ENCODE data around the gene SYP.

SYP gene

DNA sequence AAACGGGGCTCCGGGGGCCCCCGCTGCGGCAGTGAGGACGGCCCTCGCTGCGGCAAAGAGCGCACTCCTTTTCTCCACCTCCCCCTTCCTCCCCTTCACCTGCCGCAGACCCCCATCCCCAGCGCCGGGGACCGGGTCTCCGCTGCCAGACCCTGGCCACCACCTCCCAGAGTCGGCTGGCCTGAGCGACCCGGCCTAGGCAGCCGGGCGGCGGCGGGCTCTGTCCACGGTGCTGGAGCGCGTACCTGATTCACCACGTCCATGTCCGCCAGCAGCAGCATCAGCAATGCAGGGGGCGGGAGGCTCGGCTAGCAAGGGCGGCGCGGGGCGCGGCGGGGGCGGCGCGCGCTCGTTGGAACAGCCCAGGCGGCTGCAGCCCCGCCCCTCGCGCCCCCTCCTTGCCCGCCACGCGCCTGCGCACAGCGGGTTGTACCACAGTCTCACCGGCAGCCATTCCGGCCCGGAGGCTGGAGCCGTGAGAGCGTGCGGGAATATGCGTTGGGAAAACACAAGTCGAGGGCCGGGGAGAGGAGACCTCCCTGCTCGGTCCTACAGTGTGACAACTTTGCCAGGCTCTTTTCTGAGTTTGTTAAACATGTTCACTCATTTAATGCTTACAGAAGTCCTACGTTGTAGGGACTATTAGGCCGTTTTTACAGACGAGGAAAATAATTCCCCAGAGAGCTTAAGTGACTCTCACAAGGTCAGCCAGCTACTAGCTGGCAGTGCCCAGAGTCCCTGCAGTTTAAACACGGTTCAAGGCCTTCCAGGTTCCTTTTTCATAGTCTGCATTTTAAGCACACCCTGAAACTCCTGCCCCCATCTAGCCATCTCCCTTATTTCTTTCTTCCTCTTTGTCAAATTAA, at the start of gene SYP:
SYP (minus strand) TSS at position 288 of the 866 bp plus-strand sequence; CDS start at position 281, 7 bp downstream.
- DNase-seq, result peak; percentile 81

DNA sequence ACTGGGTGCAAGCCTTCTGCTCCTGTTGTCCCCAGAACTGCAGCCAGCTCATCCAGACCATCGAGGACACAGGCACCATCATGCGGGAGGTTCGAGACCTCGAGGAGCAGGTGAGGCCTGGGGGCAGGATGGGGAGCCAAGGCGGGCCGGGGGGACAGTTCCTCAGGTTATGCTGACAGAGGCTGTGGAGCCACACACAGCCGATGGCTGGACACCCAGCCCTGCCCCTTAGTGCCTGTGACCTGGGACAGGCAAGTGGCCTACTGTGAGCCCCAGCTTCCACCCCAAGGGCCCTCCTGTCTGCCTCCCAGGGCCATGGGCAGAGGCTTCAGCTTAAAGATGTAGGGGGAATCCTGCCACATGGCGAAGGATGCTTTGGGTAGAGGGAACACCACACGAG, 49.6 kb upstream of the SYP start:
- DNase-seq, result no peak

DNA sequence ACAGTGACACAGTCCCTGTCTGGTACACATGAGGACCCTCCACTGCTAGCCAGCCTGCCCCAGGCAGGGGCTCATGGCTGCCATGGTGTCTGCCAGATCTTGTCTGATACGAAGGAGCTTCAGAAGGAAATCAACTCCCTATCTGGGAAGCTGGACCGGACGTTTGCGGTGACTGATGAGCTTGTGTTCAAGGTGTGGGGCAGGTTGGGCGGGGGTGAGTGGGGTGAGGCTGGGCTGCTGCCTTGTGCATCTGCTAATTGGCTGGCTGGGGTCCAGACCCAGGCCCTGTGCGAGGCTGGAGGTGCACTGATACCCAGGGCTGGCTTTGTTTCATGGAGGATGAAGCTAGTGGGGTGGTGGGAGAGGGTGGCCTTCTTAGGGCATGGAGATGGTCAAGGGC, 49.1 kb upstream of the SYP start:
- DNase-seq, result no peak

DNA sequence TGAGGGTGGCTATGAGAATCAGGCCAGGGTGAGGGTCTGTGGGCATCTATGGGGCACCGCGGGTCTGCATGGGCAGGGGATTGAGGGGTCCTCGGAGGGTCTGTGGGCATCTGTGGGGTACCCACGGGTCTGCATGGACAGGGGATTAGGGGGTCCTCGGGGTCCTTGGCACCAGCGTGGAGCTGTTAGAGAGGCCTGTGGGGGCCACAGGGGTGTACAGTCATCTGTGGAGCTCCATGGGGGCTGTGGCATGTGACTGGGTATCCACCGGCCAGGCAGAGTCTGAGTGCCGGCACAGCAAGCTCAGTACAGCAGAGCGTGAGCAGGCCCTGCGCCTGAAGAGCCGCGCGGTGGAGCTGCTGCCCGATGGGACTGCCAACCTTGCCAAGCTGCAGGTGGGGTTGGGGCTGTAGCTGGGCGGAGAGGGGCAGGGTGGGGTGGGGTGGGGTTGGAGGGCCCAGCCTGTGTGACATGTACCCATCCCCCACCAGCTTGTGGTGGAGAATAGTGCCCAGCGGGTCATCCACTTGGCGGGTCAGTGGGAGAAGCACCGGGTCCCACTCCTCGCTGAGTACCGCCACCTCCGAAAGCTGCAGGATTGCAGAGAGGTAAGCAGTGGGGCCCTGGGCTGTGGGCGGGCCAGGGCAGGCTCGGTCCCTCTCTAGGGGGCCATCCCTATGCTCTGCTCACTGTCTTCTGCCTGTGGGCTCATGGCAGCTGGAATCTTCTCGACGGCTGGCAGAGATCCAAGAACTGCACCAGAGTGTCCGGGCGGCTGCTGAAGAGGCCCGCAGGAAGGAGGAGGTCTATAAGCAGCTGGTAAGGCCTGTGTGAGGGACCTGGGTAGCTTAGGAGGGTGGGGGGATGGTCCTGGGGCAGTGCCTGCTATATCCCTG, 48.2 kb upstream of the SYP start:
- no peak for DNase-seq

DNA sequence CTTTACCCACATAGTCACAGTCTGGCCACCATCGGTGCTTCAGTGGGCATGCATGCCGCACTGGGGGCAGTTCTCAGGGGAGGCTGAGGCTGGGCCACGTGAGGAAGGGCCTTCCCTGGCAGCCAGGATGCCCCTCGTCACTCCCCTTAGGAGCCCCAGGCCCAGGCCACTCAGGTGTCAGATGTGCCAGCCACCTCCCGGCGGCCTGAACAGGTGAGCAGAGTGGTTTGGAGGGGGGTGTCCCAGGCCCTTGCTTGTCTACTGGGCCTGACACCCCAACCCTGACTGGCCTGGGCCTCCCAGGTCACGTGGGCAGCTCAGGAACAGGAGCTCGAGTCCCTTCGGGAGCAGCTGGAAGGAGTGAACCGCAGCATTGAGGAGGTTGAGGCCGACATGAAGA, 47.4 kb upstream of the SYP start:
- no peak for DNase-seq

DNA sequence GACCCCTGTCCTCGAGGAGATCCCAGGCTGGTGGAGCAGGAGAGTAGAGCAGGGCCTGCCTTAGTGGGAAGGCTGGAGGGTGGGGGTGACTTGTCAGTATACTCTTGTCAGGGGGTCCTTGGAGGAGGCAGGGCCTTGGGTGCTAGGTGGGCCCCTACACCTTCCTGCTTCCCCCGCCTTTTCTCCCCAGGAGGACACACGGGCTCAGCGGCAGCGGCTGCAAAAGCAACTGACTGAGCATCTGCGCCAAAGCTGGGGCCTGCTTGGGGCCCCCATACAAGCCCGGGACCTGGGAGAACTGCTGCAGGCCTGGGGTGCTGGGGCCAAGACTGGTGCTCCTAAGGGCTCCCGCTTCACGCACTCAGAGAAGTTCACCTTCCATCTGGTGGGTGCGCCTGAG, 46.5 kb upstream of the SYP start:
- DNase-seq, result no peak

DNA sequence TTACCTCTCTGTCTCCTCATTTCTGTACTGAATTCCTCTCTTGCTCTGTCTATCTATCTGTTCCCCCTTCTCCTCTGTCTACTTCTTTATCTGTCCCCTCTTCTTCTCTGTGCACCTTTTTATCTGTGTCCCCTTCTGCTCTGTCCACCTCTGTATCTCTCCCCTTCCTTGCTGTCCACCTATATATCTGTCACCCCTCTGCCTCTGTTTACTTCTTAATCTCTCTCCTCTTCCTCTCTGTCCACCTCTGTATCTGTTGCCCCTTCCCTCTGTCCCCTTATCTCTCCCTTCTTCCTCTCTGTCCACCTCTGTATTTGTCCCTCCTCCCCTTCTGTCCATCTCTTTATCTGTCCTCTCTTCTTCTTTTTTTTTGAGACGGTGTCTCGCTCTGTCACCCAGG, 44.2 kb upstream of the SYP start:
- no peak for DNase-seq

DNA sequence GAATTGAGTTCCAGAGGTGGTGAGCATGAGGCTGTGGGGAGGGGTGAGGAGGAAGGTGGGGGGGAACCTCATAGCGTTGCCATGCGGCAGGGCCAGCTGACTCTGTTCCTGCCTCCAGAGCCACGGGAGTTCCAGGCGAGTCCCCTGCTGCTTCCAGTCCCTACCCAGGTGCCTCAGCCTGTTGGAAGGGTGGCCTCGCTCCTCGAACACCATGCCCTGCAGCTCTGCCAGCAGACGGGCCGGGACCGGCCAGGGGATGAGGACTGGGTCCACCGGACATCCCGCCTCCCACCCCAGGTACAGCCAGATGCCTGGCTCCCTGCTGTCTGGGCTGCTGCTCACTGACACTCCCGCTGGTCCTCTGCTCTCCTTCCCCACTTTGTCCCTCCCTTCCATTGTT, 43.2 kb upstream of the SYP start:
- DNase-seq, result no peak

DNA sequence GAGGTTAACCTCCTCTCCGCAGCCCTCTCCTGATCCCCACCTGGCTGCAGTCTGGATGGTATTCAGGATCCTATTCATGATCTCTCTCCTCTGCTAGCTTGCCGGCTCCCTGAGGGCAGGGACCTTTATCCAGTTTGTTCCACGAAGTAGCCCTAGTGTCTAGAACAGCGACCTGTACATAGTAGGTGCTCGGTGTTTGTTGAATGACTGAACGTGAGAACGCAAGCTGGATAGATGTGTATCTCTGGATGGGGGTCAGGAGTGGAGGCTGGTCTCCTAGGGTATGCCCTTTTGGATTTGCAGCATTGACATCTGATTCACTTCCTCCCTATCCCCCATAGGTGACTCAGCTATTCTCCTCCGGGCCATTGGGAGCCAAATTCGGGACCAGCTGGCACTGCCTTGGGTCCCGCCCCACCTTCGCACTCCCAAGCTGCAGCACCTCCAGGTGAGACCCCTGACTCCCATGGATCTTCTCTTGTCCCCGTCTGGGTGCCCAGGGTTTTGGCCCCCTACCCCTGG, 42.6 kb upstream of the SYP start:
- DNase-seq, result no peak

DNA sequence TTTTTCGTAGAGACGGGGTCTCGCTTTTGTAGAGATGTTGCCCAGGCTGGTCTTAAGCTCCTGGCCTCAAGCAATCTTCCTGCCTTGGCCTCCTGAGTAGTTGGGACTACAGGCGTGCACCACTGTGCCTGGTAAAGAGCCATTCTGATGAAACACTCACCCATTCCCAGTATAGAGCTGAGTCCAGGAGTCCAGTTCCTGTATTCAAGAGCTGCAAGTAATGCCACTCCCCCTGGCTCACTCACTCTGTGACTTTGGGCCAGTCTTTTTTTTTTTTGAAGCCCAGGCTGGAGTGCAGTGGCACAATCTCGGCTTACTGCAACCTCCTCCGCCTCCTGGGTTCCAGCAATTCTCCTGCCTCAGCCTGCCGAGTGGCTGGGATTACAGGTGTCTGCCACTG, 38.7 kb upstream of the SYP start:
- DNase-seq, result no peak

DNA sequence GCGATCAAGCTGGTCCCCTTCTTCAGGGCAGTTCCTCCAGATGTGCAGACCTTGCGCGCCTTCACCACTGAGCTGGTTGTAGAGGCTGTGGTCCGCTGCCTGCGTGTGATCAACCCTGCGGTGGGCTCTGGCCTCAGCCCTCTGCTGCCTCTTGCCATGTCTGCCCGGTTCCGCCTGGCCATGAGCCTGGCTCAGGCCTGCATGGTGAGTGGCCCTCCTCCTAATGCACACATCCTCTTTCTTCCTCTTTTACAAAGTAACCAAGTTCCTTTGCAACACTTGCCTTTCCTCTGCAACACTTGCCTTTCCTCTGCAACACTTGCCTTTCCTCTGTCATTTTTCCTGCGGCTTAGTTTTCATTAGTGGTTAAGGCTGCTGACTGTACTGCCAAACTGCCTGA, 37.1 kb upstream of the SYP start:
- DNase-seq, result no peak

DNA sequence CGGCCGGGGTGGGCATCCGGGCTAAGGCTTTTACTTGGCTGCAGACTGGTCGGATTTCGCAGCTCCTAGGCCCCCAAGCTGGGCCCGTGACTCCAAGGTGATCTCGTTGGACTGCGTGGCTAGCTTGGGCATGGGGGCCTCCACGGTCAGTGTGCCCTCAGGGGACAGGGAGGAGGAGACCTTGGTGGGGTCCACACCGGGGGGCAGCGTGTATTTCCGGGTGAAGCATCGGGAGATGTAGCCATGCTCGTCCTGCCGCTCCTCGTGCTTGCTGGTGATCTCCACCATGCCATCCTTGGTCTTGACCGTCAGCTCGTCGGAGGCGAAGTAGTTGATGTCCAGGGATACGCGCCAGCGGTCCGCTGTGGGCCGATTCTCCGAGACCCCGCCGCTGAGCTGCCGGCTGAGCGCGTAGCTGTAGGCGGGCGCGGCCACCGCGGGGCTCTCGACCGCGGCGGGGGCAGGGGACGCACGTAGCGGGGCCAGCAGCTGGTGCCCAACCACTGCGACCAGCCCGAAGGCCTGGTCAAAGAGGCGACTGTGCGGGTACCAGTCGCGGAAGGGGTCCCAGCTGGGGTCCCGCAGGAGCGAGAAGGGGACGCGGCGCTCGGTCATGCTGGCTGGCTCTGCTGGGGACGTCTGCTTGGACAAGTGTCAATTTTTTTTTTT, 34.0 kb upstream of the SYP start:
- no peak for DNase-seq

DNA sequence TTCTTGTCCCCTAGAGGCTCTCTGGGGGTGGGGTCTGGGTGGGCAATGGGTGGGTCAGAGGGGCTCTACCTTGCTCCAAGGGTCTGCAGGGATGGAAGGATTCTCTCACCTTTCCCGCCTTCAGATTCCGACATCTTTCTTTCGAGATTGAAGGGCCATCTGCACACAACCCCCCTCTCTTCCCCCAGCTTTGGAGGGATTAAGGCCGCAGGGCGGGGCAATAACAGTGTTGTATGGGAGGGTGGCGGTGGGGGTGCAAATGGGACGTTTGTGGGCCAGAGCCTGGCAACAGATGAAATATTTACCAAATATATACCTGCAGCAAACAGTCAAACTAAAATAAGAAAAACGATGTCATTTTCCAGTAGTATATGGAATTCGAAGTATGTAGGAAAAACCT, 33.2 kb upstream of the SYP start, which contains the start of gene CACNA1F:
CACNA1F (minus strand) TSS at position 165 of the 400 bp plus-strand sequence; CDS start at position 134, 31 bp downstream.
- no peak for DNase-seq

DNA sequence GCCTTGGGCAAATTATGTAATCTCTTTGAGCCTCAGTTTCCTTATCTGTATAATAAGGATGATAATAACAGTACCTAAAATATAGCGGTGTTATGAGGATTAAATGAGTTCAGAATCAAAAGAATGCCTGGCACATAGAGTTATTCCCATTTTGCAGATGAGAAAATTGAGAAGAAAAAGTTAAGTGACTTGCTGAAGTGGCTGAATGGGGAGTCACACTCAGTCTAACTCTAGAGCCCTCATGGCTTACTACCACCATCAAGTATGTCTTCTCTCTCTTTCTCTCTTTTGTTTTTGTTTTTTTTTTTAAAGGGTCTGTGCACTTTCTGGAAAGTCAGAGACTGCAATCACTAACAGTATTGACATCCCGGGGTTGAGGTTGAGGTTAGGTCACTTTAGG, 32.5 kb upstream of the SYP start:
- DNase-seq, result no peak

DNA sequence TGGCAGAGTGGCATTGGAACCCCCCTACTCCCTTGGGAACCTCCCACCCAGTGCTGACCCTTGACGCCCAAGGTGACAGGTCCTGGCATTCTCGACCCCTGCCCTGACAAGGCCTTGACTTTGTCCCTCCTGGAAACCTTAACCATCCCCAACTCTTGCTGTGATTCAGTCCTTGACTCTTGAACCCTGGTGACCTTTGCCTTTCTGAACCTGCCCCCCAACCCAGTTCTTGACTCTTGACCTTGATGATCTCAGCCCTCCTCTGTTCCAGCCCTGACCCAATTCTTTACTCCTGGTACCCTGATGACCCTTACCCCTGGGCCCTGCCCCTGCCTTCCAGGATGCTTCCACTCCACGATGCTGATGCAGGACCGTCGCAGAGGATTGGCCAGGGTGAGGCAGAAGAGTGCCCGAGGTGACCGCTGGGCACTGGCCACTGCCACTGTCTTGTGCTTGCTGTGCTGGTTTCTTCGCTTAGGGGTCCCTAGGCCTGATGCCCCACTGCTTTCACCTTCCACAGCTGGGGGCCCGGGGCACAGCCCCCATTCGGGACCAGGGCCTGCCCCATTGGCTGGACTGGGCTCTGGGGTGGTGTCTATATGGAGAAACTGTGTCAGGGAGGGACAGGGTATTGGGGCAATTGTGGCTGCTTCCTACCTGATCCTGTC, 31.5 kb upstream of the SYP start:
- DNase-seq, result no peak

DNA sequence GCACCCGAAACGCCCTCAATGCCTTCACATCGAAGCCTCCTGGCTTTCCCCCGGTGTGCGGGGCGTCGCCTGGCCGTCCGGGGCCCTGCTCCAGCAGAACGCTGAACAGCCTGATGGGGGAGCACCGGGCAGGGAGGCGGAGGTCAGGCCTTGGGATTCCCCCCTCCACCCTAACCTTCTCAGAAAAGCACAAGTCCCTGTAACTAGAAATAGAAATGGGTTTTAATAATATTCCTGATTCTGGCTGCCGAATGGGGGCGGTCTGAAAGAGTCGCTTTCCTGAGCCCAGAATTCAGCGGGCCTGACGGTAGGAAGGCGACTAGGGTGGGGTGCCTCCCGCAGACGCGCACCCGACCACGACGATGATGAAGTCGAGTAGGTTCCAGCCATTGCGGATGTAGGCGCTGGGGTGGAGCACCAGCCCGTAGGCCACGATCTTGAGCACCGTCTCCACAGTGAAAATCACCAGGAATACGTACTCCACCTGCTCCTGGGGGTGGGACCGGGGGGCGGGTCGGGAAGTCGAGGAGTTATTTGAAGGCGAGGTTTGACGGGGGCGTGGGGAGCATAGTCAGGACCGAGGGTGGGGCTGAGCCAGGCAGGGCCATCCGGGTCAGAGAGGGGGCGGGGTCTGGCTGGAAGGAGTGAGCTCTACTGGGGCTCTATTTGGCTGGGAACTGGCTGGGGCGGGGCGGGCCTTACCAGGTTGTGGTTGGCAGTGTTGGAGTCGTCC, 30.7 kb upstream of the SYP start:
- DNase-seq, result peak; percentile 30

DNA sequence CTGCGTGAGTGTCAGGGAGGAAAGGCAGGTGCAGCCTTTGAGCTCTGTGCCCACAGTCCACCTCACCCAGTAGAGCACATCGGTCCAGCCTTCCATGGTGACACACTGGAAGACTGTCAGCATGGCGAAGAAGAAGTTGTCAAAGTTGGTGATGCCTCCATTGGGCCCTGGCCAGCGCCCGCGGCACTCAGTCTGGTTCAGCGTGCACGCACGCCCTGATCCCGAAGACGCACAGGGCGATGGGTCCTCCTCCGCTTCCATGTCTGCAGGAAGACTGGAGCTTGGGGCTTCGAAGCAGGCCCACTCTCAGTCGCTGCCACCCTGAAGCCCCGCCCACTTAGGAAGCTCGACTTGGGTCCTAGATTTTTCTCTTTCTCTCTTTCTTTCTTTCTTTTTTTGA, 28.2 kb upstream of the SYP start:
- DNase-seq, result no peak

DNA sequence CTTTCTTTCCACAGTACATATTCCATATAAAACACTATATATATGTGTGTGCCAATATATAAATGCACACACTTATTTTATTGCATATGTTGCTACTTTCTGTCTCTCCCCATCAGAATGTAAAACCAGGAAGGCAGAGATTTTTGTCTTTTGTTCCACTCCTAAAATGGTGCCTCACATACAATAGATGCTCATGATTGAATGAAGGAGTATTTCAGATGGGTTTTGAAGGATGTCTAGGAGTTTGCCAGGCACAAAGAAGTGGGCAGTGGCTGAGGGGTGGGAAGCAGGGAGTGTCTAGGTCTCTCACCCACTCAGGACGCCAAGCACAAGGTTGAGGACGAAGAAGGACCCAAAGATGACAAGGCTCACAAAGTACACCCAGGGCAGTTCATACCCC, 27.7 kb upstream of the SYP start:
- DNase-seq, result no peak

DNA sequence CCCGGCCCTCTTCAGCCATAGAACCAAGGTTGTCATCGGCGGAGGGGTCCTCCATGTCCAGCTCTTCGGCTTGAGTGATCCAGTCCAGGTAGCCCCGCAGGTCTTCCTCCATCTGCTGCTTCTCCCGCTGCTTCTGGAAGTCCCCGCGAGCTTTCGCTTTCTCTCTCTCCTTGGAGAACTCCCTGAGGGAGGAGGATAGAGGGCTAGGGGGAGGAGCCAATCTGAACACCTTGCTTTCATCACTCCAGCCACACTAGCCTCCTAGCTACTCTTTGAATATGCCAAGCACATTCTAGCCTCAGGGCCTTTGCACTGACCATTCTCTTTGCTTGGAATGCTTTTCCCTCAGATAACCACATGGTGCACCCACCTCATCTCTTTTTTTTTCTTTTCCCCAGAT, 27.0 kb upstream of the SYP start:
- no peak for DNase-seq

DNA sequence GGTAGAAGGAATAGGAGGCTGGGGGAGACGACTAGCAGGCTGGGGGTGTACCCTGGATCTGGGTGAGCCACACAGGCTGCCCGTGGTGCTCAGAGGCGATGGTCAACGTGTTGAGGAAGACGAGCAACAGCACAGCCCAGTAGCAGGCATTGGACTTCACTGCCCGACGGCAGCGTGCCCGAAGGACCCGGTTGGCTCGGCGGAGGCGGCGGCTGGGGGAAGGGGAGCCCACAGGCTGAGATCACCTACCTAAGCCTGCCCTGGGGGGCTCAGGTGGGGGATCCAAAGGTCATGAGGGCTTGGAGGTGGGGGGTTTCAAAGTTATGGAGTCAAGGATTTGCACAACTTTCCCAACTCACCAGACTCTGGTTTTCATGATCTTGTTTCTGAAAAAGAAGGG, 25.9 kb upstream of the SYP start:
- DNase-seq, result no peak

DNA sequence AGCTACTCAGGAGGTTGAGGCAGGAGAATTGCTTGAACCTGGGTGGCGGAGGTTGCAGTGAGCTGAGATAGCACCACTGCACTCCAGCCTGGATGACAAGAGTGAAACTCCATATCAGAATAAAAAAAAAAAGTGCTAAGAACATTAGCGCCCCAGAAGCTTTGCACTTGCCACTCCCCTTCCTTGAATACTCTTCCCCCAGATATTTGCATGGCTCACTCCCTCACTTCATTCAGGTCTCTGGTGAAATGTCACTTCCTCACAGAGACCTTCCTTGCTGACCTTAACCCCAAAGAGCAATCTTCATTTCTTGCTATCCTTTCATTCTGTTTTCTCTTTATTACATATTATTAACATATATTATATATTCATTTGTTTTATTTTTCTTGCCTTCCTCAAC, 21.9 kb upstream of the SYP start:
- DNase-seq, result no peak

DNA sequence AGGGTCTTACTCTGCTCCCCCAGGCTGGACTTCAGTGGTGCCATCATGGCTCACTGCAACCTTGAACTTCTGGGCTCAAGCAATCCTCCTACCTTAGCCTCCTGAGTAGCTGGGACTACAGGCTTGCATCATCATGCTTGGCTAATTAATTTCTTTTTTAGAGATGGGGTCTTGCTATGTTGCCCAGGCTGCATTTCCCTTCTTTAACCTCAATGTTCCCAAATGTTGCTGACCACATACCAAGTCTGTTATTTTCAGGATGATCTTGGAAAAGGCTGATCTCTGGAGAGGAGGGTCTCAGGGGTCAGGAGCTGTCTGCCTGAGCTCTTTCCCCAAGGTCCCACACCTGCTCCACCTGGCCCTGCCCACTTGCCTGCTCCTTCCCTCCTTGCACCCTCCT, 20.1 kb upstream of the SYP start:
- DNase-seq, result no peak
